A549 (cell line): ENCODE results near the gene SOX10. TPM values are rescaled to one million over a fixed set of nuclear protein-coding genes. Genes with fewer than 3 reads are reported as not detected.

ENCODE experiments used
- ATAC-seq, 2 experiments: fragments of 200-7000 bp in 1 of 2; fragments of >200 bp in 1 of 2; cut with Nextera tagmentation in 1 of 2; cut with Tn5 transposase in 1 of 2; 3 replicates each; pipeline versions ENCODE4 v1.8.0 to v1.9.1; 2018 to 2020; ENCODE audit warnings: mild to moderate bottlenecking in 1 of 2, moderate library complexity in 1 of 2
- CTCF ChIA-PET: fragments of 300-600 bp; sonication (Branson Sonifier 250); formaldehyde crosslinking; extraction: SDS; loops from one replicate; lab custom pipeline; 2021; ENCODE audit warnings: antibody characterized with exemption, inconsistent platforms; lab: Yijun Ruan, JAX
- POLR2A ChIA-PET: fragments of 350-600 bp; formaldehyde crosslinking; extraction: SDS; loops from one replicate; lab custom pipeline; 2021; ENCODE audit warnings: antibody characterized with exemption, inconsistent platforms; lab: Yijun Ruan, JAX
- DNase-seq, 2 experiments: peaks; one replicate each; pipeline versions ENCODE4 v3.0.0 to v3.0.0-alpha.2; 2011 to 2016; ENCODE audit warnings: low read depth in 1 of 2, low spot score in 1 of 2
- FAIRE-seq: peaks from 2 replicates; lab custom pipeline; 2011; peaks lifted over from hg19 to GRCh38; lab: Jason Lieb, UNC
- H3K27ac ChIP-seq, 2 experiments: fragments of >200 bp; sonication (Bioruptor Twin); formaldehyde crosslinking; 3 replicates each; pipeline ENCODE4 v1.5.1; 2016 to 2017
- H3K4me1 ChIP-seq: fragments of >200 bp; sonication (Bioruptor Twin); formaldehyde crosslinking; 3 replicates; pipeline ENCODE4 v1.6.1; 2016
- H3K4me2 ChIP-seq: fragments of >200 bp; sonication (Bioruptor Twin); formaldehyde crosslinking; 3 replicates; pipeline ENCODE4 v1.6.1; 2016
- H3K4me3 ChIP-seq: fragments of >200 bp; sonication (Bioruptor Twin); formaldehyde crosslinking; 3 replicates; pipeline ENCODE4 v1.5.1; 2016
- H3K9me3 ChIP-seq: fragments of >200 bp; sonication (Bioruptor Twin); formaldehyde crosslinking; 3 replicates; pipeline ENCODE4 v1.6.1; 2016
- BCL3 ChIP-seq: fragments of >200 bp; sonication (Bioruptor Twin); formaldehyde crosslinking; IDR thresholded peaks from 3 replicates; pipeline ENCODE4 v1.6.1; 2016
- CBX2 ChIP-seq: fragments of 200-600 bp; sonication (generic); IDR thresholded peaks from 2 replicates; pipeline ENCODE4 v1.6.1; 2016; ENCODE audit warnings: low read depth, mild to moderate bottlenecking, borderline replicate concordance
- CEBPB ChIP-seq, 2 experiments: fragments of >200 bp in 1 of 2; sonication (Bioruptor Twin) in 1 of 2; formaldehyde crosslinking in 1 of 2; IDR thresholded peaks; 2 replicates each; pipeline ENCODE4 v1.6.1; 2012 to 2016
- EHF ChIP-seq: fragments of 250-450 bp; sonication (Bioruptor Pico); IDR thresholded peaks from 2 replicates; pipeline ENCODE4 v1.5.0; 2020; ENCODE audit warnings: mild to moderate bottlenecking
- ELK1 ChIP-seq: fragments of 150-350 bp; IDR thresholded peaks from 2 replicates; pipeline ENCODE4 v1.6.1; 2014; ENCODE audit warnings: low read depth, mild to moderate bottlenecking, low read length
- ESRRA ChIP-seq: fragments of 150-350 bp; IDR thresholded peaks from 2 replicates; pipeline ENCODE4 v1.6.1; 2014; ENCODE audit warnings: mild to moderate bottlenecking, low read length, borderline replicate concordance
- FOSL2 ChIP-seq, 2 experiments: fragments of 450-650 bp in 1 of 2; fragments of >200 bp in 1 of 2; sonication (Bioruptor Twin) in 1 of 2; formaldehyde crosslinking; IDR thresholded peaks; 2 replicates each; pipeline versions ENCODE4 v1.5.0 to v1.6.1; 2016 to 2020; ENCODE audit warnings: mild to moderate bottlenecking in 1 of 2, moderate library complexity in 1 of 2
- HDAC2 ChIP-seq: fragments of 200-600 bp; sonication (generic); IDR thresholded peaks from 2 replicates; pipeline ENCODE4 v1.6.1; 2016
- HEYL ChIP-seq: fragments of 250-450 bp; sonication (Bioruptor Pico); IDR thresholded peaks from 2 replicates; pipeline ENCODE4 v1.8.0; 2021; ENCODE audit warnings: mild to moderate bottlenecking, moderate library complexity
- HMGXB4 ChIP-seq: fragments of 250-450 bp; sonication (Bioruptor Pico); IDR thresholded peaks from 2 replicates; pipeline ENCODE4 v1.5.0; 2021; ENCODE audit warnings: mild to moderate bottlenecking, moderate library complexity, borderline replicate concordance
- HOXB13 ChIP-seq: fragments of 250-450 bp; sonication (Bioruptor Pico); IDR thresholded peaks from 2 replicates; pipeline ENCODE4 v1.5.0; 2020; ENCODE audit warnings: low read depth, mild to moderate bottlenecking, moderate library complexity
- JUNB ChIP-seq: fragments of >200 bp; sonication (Bioruptor Twin); formaldehyde crosslinking; IDR thresholded peaks from 2 replicates; pipeline ENCODE4 v1.6.1; 2016
- KDM5A ChIP-seq: fragments of 200-600 bp; sonication (generic); IDR thresholded peaks from 2 replicates; pipeline ENCODE4 v1.6.1; 2016; ENCODE audit warnings: antibody characterized with exemption, mild to moderate bottlenecking
- MAX ChIP-seq: IDR thresholded peaks from 2 replicates; pipeline ENCODE4 v1.6.1; 2012
- MAZ ChIP-seq: fragments of 150-350 bp; IDR thresholded peaks from 2 replicates; pipeline ENCODE4 v1.6.1; 2014; ENCODE audit warnings: antibody characterized with exemption, low read depth, low read length, borderline replicate concordance
- NPAS2 ChIP-seq: fragments of 250-450 bp; sonication (Bioruptor Pico); IDR thresholded peaks from 2 replicates; pipeline ENCODE4 v1.8.0; 2022; ENCODE audit warnings: mild to moderate bottlenecking, moderate library complexity, borderline replicate concordance
- NR3C1 ChIP-seq: fragments of >200 bp; sonication (Bioruptor Twin); formaldehyde crosslinking; IDR thresholded peaks from 3 replicates; pipeline ENCODE4 v1.6.1; 2017
- PHF8 ChIP-seq: fragments of 200-600 bp; sonication (generic); IDR thresholded peaks from 2 replicates; pipeline ENCODE4 v1.6.1; 2016; ENCODE audit warnings: low read depth, mild to moderate bottlenecking, antibody characterized with exemption, moderate library complexity, borderline replicate concordance
- POLR2AphosphoS2 ChIP-seq: conservative IDR thresholded peaks from 2 replicates; pipeline ENCODE4 v1.6.1; 2012; ENCODE audit warnings: low read length, improper control_type of control experiment, inconsistent platforms
- RCOR1 ChIP-seq: fragments of 150-350 bp; IDR thresholded peaks from 2 replicates; pipeline ENCODE4 v1.6.1; 2014; ENCODE audit warnings: antibody characterized with exemption, low read length, low read depth
- TFCP2L1 ChIP-seq: fragments of 250-450 bp; sonication (Bioruptor Pico); IDR thresholded peaks from 2 replicates; pipeline ENCODE4 v1.5.0; 2021; ENCODE audit warnings: mild to moderate bottlenecking
- USF2 ChIP-seq: fragments of 450-650 bp; IDR thresholded peaks from 2 replicates; pipeline ENCODE4 v1.6.1; 2014; ENCODE audit warnings: antibody characterized with exemption
- ZFP36 ChIP-seq: fragments of 450-650 bp; IDR thresholded peaks from 2 replicates; pipeline ENCODE4 v1.6.1; 2014; ENCODE audit warnings: borderline replicate concordance; ENCODE audit not compliant: partially characterized antibody
- ZSCAN20 ChIP-seq: fragments of 250-450 bp; sonication (Bioruptor Pico); IDR thresholded peaks from 2 replicates; pipeline ENCODE4 v1.8.0; 2022; ENCODE audit warnings: mild to moderate bottlenecking, moderate library complexity
- WGBS: methylation state at CpG from one replicate; pipeline ENCODE4 v1.1.6; 2017; ENCODE audit errors: missing lambda C conversion rate; 5-methylcytosine and 5-hydroxymethylcytosine counted together
- polyA plus RNA-seq, 4 experiments: library from polyadenylated mRNA; depleted of rRNA in 3 of 4; stranded (reverse); fragments of >200 nt; fragmentation: RNase III in 1 of 4; extraction: RNeasy Plus Mini Kit Qiagen cat#74134 plus additional on column Dnase treatment in 1 of 4; gene quantifications; 2 replicates in 3 of 4; 3 replicates in 1 of 4; pipeline ENCODE4 v1.2.3, GENCODE V29; 2011 to 2017

The SOX10 gene
- polyA plus RNA-seq, 2 of the 4 experiments (the other 2 are of a cell fraction): not detected

- ATAC-seq: no peak
- Histone ChIP-seq H3K4me1 (no peaks in the 10 kb centered on the region), H3K9me3 (no peaks in the 10 kb centered on the region), H3K27ac (no peak overlapping the region), H3K4me2 (no peak overlapping the region), H3K4me3 (no peak overlapping the region)
- CTCF ChIA-PET: interaction anchor here (0.9 to 1.1 kb wide), 2 partner anchors 13 to 36 kb away, joined by 3 to 5 read pairs; no protein-coding TSS in a partner anchor
- POLR2A ChIA-PET: no interaction called here
- 89% methylated on average over 23 of the region's 33 CpGs for WGBS
- FAIRE-seq: no peak
- peak in 1 of 2 experiments; percentile 19 for DNase-seq
- TF ChIP-seq PHF8 (no peak), POLR2AphosphoS2 (no peak), NR3C1 (no peak), HDAC2 (no peak), HEYL (CRISPR knock-in tag) (no peak), JUNB (no peak), RCOR1 (no peak), ESRRA (no peak), CBX2 (no peak), EHF (CRISPR knock-in tag) (no peak), ELK1 (no peak), NPAS2 (CRISPR knock-in tag) (no peak), MAZ (no peak), USF2 (no peak), HOXB13 (CRISPR knock-in tag) (no peak), MAX (no peak), ZFP36 (no peak)
Measured at GRCh38 chr22:38016182-38017151, 32.1 kb upstream of the SOX10 start.

GRCh38 chr22:38014083-38014482 is 29.7 kb upstream of the SOX10 start:
- Histone ChIP-seq H3K4me3 (no peak overlapping the region), H3K4me1 (no peaks in the 10 kb centered on the region), H3K4me2 (no peak overlapping the region), H3K27ac (no peak overlapping the region), H3K9me3 (no peaks in the 10 kb centered on the region)
- FAIRE-seq: no peak
- ChIA-PET POLR2A (no interaction called here), CTCF (interaction anchor here (0.6 to 1.0 kb wide), 2 partner anchors 20 to 34 kb away, joined by 3 read pairs; no protein-coding TSS in a partner anchor)
- TF ChIP-seq BCL3 (no peak), TFCP2L1 (no peak), HMGXB4 (CRISPR knock-in tag) (no peak), HDAC2 (no peak), CEBPB (IDR thresholded peaks at IDR 0.05) (no peak), HOXB13 (CRISPR knock-in tag) (no peak), FOSL2 (IDR thresholded peaks at IDR 0.05) (no peak), FOSL2 (CRISPR knock-in tag; IDR thresholded peaks at IDR 0.05) (no peak), ZSCAN20 (CRISPR knock-in tag) (no peak), KDM5A (no peak), NR3C1 (no peak), CBX2 (no peak)
- DNase-seq: no peak
- no peak for ATAC-seq
- WGBS: 100% methylated on average over 1 of the region's 1 CpG
